Stimulated activated memory B cell treated with anti-CD40 and anti-IgM and Interleukin-4, amounts not matched to agents 10 μg/mL and 1 μg/mL and 100 μg/mL, for 72 hours (primary cell): ENCODE data around the gene RIMKLA.
A peak's percentile ranks its signal among the peaks of the same experiment; 100 is the strongest.

Experiments
- ATAC-seq: fragments of 150-1000 bp; cut with Tn5 transposase; 2 replicates; pipeline ENCODE4 v1.10.0; 2021
- H3K27ac Mint-ChIP-seq: one replicate; pipeline ENCODE4 v1.8.0; 2022; ENCODE audit warnings: mild to moderate bottlenecking, mixed read lengths
- H3K27me3 Mint-ChIP-seq: one replicate; pipeline ENCODE4 v1.8.0; 2022; ENCODE audit warnings: mixed read lengths
- H3K36me3 Mint-ChIP-seq: one replicate; pipeline ENCODE4 v1.8.0; 2022; ENCODE audit warnings: mixed read lengths
- H3K4me1 Mint-ChIP-seq: one replicate; pipeline ENCODE4 v1.8.0; 2022; ENCODE audit warnings: mixed read lengths
- H3K4me3 Mint-ChIP-seq: one replicate; pipeline ENCODE4 v1.8.0; 2022; ENCODE audit warnings: mild to moderate bottlenecking, moderate library complexity, mixed read lengths
- H3K9me3 Mint-ChIP-seq: one replicate; pipeline ENCODE4 v1.8.0; 2022; ENCODE audit warnings: mixed read lengths

Gene RIMKLA

GRCh38 chr1:42433369-42433768 is 52.8 kb downstream of the RIMKLA start:
- Mint-ChIP-seq H3K4me3 (no peak overlapping the region), H3K27ac (no peak overlapping the region), H3K36me3 (no peaks in the 10 kb centered on the region), H3K4me1 (no peaks in the 10 kb centered on the region), H3K27me3 (peaks cover 9% of the 10 kb centered on the region), H3K9me3 (no peaks in the 10 kb centered on the region)
- no peak for ATAC-seq

GRCh38 chr1:42434340-42434739 is 53.7 kb downstream of the RIMKLA start:
- Mint-ChIP-seq H3K36me3 (no peaks in the 10 kb centered on the region), H3K27me3 (peaks cover 9% of the 10 kb centered on the region), H3K9me3 (no peaks in the 10 kb centered on the region), H3K4me3 (no peak overlapping the region), H3K4me1 (no peaks in the 10 kb centered on the region), H3K27ac (no peak overlapping the region)
- ATAC-seq = no peak

DNA sequence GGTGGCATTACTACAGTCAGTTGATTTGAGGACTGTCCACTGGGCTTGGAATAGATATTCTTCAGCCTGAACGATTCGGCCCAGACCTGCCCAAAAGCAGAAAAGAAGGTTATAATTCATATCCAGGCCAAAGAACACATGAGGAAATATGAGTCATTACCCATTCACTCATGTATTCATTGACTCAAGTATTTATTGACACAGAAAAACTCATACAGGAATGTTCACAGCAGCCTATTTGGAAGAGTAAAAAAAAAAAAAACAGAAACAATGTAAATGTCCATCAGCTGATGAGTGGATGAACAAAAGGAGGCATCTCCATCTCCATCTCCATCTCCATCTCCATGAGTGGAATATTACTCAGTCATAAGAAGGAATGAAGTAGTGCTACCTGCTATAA is 59.3 kb downstream of the RIMKLA start:
- no peak for ATAC-seq
- H3K27ac Mint-ChIP-seq = no peak overlapping the region
- H3K36me3 Mint-ChIP-seq = no peaks in the 10 kb centered on the region
- no peaks in the 10 kb centered on the region for H3K9me3 Mint-ChIP-seq
- peaks cover 9% of the 10 kb centered on the region for H3K27me3 Mint-ChIP-seq
- H3K4me3 Mint-ChIP-seq = no peak overlapping the region
- no peaks in the 10 kb centered on the region for H3K4me1 Mint-ChIP-seq

- Mint-ChIP-seq H3K4me3 (no peak overlapping the region), H3K27ac (no peak overlapping the region), H3K9me3 (no peaks in the 10 kb centered on the region), H3K27me3 (no peaks in the 10 kb centered on the region), H3K36me3 (no peaks in the 10 kb centered on the region), H3K4me1 (peaks cover 6% of the 10 kb centered on the region)
- no peak for ATAC-seq
Observed at GRCh38 chr1:42442662-42443061, 62.1 kb downstream of the RIMKLA start.

- H3K4me1 Mint-ChIP-seq = peaks cover 6% of the 10 kb centered on the region
- no peaks in the 10 kb centered on the region for H3K27me3 Mint-ChIP-seq
- H3K27ac Mint-ChIP-seq = no peak overlapping the region
- no peaks in the 10 kb centered on the region for H3K36me3 Mint-ChIP-seq
- H3K9me3 Mint-ChIP-seq = no peaks in the 10 kb centered on the region
- H3K4me3 Mint-ChIP-seq = no peak overlapping the region
- ATAC-seq = no peak
Observed at GRCh38 chr1:42449256-42449655, 68.7 kb downstream of the RIMKLA start.

DNA sequence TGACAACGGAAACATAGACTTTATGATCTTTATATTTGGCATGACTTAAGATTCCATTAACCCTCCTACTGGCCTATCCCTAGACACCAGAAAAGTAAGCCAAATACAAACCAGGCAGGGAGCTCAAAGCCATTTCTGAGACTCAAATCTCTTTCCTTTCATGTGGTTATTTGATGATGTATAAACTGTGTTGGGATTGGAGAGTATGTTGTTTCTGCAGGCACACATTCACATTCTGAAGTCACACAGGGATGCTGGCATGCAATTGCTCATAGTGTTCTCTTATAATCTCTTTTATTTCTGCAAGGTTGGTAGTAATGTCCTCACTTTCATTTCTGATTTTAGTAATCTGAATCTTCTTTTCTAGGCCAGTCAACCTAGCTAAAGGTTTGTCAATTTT is 69.5 kb downstream of the RIMKLA start:
- H3K36me3 Mint-ChIP-seq = no peaks in the 10 kb centered on the region
- H3K27ac Mint-ChIP-seq = no peak overlapping the region
- no peaks in the 10 kb centered on the region for H3K27me3 Mint-ChIP-seq
- no peaks in the 10 kb centered on the region for H3K9me3 Mint-ChIP-seq
- ATAC-seq = no peak
- peaks cover 6% of the 10 kb centered on the region for H3K4me1 Mint-ChIP-seq
- no peak overlapping the region for H3K4me3 Mint-ChIP-seq

DNA sequence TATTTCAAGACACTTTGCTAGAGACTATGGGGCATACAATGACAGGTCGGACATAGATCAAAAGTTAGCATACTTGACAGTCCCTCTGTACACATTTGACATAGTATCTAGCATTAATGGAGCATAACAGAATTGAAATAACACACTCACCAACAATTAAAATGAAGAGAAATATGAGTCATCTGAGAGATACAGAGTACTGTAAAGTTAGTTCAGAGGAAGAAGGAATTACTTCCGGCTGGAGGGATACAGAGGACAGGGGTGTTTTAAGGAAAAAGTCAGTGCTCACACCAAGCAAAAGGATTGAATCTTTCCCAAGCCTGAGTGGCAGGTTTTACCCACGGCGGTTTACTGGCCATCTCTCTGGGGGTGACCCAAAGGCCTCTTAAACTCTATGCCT is 72.8 kb downstream of the RIMKLA start:
- H3K4me3 Mint-ChIP-seq = no peak overlapping the region

DNA sequence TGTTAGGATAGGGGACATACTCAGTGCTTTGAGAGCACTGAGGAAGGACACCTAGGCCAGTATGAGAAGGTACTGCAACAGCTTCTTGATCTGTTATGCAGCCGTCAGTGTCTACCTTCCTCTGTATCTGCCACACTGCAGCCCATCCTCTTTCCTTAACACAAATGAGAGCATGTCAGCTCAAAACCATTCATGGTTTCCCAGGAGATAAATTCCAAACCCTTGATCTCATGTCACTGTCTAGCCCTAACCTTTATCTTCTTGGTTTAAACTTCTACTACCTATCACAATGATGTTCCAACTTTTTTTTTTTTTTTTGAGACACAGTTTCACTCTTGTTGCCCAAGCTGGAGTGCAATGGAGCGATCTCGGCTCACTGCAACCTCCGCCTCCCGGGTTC is 73.8 kb downstream of the RIMKLA start:
- H3K27ac Mint-ChIP-seq = no peak overlapping the region
- peaks cover 17% of the 10 kb centered on the region for H3K36me3 Mint-ChIP-seq
- peaks cover 17% of the 10 kb centered on the region for H3K4me1 Mint-ChIP-seq
- H3K4me3 Mint-ChIP-seq = no peak overlapping the region
- H3K27me3 Mint-ChIP-seq = no peaks in the 10 kb centered on the region
- no peak for ATAC-seq
- H3K9me3 Mint-ChIP-seq = no peaks in the 10 kb centered on the region

More for the DNA sequence above, 72.8 kb downstream of the RIMKLA start:
- no peak for ATAC-seq
- Mint-ChIP-seq H3K9me3 (no peaks in the 10 kb centered on the region), H3K36me3 (peaks cover 13% of the 10 kb centered on the region), H3K27me3 (no peaks in the 10 kb centered on the region), H3K4me1 (peaks cover 16% of the 10 kb centered on the region), H3K27ac (peak overlapping the region; percentile 7)

- no peaks in the 10 kb centered on the region for H3K9me3 Mint-ChIP-seq
- peak within 1 kb of the TSS; percentile 89 for H3K4me3 Mint-ChIP-seq
- no peaks in the 10 kb centered on the region for H3K27me3 Mint-ChIP-seq
- H3K27ac Mint-ChIP-seq = peak within 1 kb of the TSS; percentile 87
- peaks cover 28% of the 10 kb centered on the region for H3K4me1 Mint-ChIP-seq
- peaks cover 26% of the 10 kb centered on the region for H3K36me3 Mint-ChIP-seq
- ATAC-seq = peak; percentile 94
Observed at GRCh38 chr1:42456010-42456753, 75.6 kb downstream of the RIMKLA start, which contains the start of the genes PPCS and ZMYND12. Gene PPCS (plus strand): TSS chr1:42456543. CDS start chr1:42456566, 23 bp downstream. Gene ZMYND12 (minus strand): TSS chr1:42456022. CDS start chr1:42455997, 25 bp downstream.

GRCh38 chr1:42456754-42457089 is 76.1 kb downstream of the RIMKLA start:
- ATAC-seq = peak; percentile 81
- H3K27ac Mint-ChIP-seq = peak overlapping the region; percentile 87
- no peaks in the 10 kb centered on the region for H3K9me3 Mint-ChIP-seq
- peak overlapping the region; percentile 89 for H3K4me3 Mint-ChIP-seq
- peaks cover 28% of the 10 kb centered on the region for H3K36me3 Mint-ChIP-seq
- H3K4me1 Mint-ChIP-seq = peaks cover 31% of the 10 kb centered on the region
- no peaks in the 10 kb centered on the region for H3K27me3 Mint-ChIP-seq

DNA sequence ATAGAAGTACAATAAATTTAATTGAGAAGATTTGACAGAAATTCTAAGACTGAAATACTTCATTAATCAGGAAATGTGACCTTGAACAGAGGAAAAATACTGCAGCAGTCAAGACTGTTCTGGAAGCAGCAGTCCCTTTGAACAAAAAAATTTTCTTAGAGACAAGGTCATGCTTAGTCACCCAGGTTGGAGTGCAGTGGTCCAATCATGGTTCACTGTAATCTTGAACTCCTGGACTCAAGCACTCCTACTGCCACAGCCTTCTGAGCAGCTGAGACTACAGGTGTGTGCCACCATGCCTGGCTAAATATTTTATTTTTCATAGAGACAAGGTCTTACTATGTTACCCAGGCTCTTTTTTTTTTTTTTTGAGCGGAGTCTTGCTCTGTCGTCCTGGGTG is 80.6 kb downstream of the RIMKLA start:
- Mint-ChIP-seq H3K4me3 (no peak overlapping the region), H3K27me3 (no peaks in the 10 kb centered on the region), H3K36me3 (peaks cover 32% of the 10 kb centered on the region), H3K9me3 (no peaks in the 10 kb centered on the region), H3K4me1 (peaks cover 52% of the 10 kb centered on the region), H3K27ac (no peak overlapping the region)
- ATAC-seq = no peak

GRCh38 chr1:42462828-42463763 is 82.5 kb downstream of the RIMKLA start, which contains the start of gene CCDC30:
Gene CCDC30 (plus strand): TSS chr1:42463286. CDS start chr1:42480552, 17,266 bp downstream.
- peaks cover 27% of the 10 kb centered on the region for H3K36me3 Mint-ChIP-seq
- H3K4me1 Mint-ChIP-seq = peaks cover 39% of the 10 kb centered on the region
- peak; percentile 100 for ATAC-seq

GRCh38 chr1:42463921-42464320 is 83.3 kb downstream of the RIMKLA start:
- no peaks in the 10 kb centered on the region for H3K9me3 Mint-ChIP-seq
- no peak for ATAC-seq
- H3K4me1 Mint-ChIP-seq = peaks cover 35% of the 10 kb centered on the region
- H3K36me3 Mint-ChIP-seq = peaks cover 26% of the 10 kb centered on the region
- H3K4me3 Mint-ChIP-seq = peak overlapping the region; percentile 86
- peak overlapping the region; percentile 74 for H3K27ac Mint-ChIP-seq
- H3K27me3 Mint-ChIP-seq = no peaks in the 10 kb centered on the region

More at GRCh38 chr1:42462828-42463763, 82.5 kb downstream of the RIMKLA start, which contains the start of gene CCDC30:
- Mint-ChIP-seq H3K9me3 (no peaks in the 10 kb centered on the region), H3K27me3 (no peaks in the 10 kb centered on the region), H3K4me3 (peak within 1 kb of the TSS; percentile 86), H3K27ac (peak within 1 kb of the TSS; percentile 74)

GRCh38 chr1:42466030-42466429 is 85.4 kb downstream of the RIMKLA start:
- H3K27ac Mint-ChIP-seq = no peak overlapping the region
- H3K4me1 Mint-ChIP-seq = peaks cover 24% of the 10 kb centered on the region
- H3K27me3 Mint-ChIP-seq = no peaks in the 10 kb centered on the region
- no peak for ATAC-seq
- peaks cover 29% of the 10 kb centered on the region for H3K36me3 Mint-ChIP-seq
- no peak overlapping the region for H3K4me3 Mint-ChIP-seq
- no peaks in the 10 kb centered on the region for H3K9me3 Mint-ChIP-seq

DNA sequence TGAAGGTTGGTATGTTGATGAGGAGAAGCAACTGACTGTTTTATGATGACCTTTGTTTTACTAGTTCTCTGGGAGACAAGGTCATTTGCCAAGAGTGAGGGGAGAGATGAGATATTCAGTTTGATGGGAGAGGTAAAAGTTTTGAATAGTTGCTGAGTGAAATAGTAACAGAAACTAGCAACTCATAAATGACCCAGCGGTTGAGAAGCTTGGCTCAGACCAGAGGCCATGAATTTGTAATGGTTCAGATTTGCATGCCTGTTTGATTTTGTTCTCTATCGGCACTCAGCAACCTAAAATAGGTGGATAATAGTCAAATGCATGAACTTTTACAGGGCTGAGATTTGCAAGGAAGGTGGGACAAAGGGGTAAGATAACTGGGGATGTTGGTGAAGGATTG is 89.1 kb downstream of the RIMKLA start:
- Mint-ChIP-seq H3K4me3 (no peak overlapping the region), H3K27me3 (no peaks in the 10 kb centered on the region), H3K9me3 (no peaks in the 10 kb centered on the region), H3K27ac (no peak overlapping the region), H3K4me1 (no peaks in the 10 kb centered on the region), H3K36me3 (peaks cover 22% of the 10 kb centered on the region)
- no peak for ATAC-seq
